Gastroesophageal sphincter (tissue), 3 donors: ENCODE results near the gene SNED1.

Experiments used
- POLR2A ChIP-seq, 2 donors: fragments of 450-650 bp; IDR thresholded peaks; one replicate each; pipeline ENCODE4 v1.6.1; 2017; ENCODE audit warnings: antibody characterized with exemption in 2 of 2, mild to moderate bottlenecking in 2 of 2, moderate library complexity in 1 of 2
- POLR2AphosphoS5 ChIP-seq: sonication (generic); formaldehyde crosslinking; IDR thresholded peaks from one replicate; pipeline ENCODE4 v1.6.1; 2017; ENCODE audit warnings: antibody characterized with exemption
- TF ChIP-seq, protein P1 (sequence below), 4 experiments: fragments of 200-600 bp in 2 of 4; fragments of 450-650 bp in 2 of 4; sonication (generic) in 1 of 4; IDR thresholded peaks; one replicate each; pipeline ENCODE4 v1.5.1; 2017 to 2019; ENCODE audit warnings: antibody characterized with exemption in 4 of 4, mild to moderate bottlenecking in 2 of 4, moderate library complexity in 2 of 4

GRCh38 chr2:241074065-241074818 is 75.8 kb downstream of the SNED1 start:
- TF ChIP-seq POLR2AphosphoS5, result no peak
- TF ChIP-seq, protein P1, sequence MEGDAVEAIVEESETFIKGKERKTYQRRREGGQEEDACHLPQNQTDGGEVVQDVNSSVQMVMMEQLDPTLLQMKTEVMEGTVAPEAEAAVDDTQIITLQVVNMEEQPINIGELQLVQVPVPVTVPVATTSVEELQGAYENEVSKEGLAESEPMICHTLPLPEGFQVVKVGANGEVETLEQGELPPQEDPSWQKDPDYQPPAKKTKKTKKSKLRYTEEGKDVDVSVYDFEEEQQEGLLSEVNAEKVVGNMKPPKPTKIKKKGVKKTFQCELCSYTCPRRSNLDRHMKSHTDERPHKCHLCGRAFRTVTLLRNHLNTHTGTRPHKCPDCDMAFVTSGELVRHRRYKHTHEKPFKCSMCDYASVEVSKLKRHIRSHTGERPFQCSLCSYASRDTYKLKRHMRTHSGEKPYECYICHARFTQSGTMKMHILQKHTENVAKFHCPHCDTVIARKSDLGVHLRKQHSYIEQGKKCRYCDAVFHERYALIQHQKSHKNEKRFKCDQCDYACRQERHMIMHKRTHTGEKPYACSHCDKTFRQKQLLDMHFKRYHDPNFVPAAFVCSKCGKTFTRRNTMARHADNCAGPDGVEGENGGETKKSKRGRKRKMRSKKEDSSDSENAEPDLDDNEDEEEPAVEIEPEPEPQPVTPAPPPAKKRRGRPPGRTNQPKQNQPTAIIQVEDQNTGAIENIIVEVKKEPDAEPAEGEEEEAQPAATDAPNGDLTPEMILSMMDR (IDR thresholded peaks at IDR 0.05), result no peak
- no peak for TF ChIP-seq POLR2A (IDR thresholded peaks at IDR 0.05)
